Tibial nerve (tissue), 4 donors: Measurements from ENCODE around the gene GPS1. TPM values are rescaled to one million over a fixed set of nuclear protein-coding genes. Genes with fewer than 3 reads are reported as not detected.

Source experiments
- DNase-seq, 2 donors: peaks; one replicate each; pipeline ENCODE4 v3.0.0-alpha.2; 2019; ENCODE audit warnings: low spot score in 2 of 2
- H3K27ac ChIP-seq, 4 donors: fragments of 200-600 bp; sonication (generic) in 3 of 4; one replicate each; pipeline ENCODE4 v1.5.1; 2017 to 2019; ENCODE audit warnings: mild to moderate bottlenecking in 1 of 4
- H3K27me3 ChIP-seq, 2 donors: fragments of 200-600 bp; sonication (generic) in 1 of 2; one replicate each; pipeline versions ENCODE4 v1.5.1 to v1.6.0; 2017 to 2019
- H3K36me3 ChIP-seq, 3 donors: fragments of 200-600 bp; sonication (generic); one replicate each; pipeline ENCODE4 v1.5.1; 2018 to 2019
- H3K4me1 ChIP-seq, 4 donors: fragments of 200-600 bp; sonication (generic) in 3 of 4; one replicate each; pipeline ENCODE4 v1.5.1; 2017 to 2019
- H3K4me3 ChIP-seq, 4 donors: fragments of 200-600 bp; sonication (generic) in 3 of 4; one replicate each; pipeline ENCODE4 v1.5.1; 2017 to 2019; ENCODE audit warnings: mild to moderate bottlenecking in 1 of 4, moderate library complexity in 1 of 4
- H3K9me3 ChIP-seq, 4 donors: fragments of 200-600 bp; sonication (generic) in 3 of 4; one replicate each; pipeline ENCODE4 v1.5.1; 2017 to 2019
- CTCF ChIP-seq, 5 experiments: fragments of 200-600 bp in 3 of 5; fragments of 450-650 bp in 2 of 5; sonication (generic) in 3 of 5; IDR thresholded peaks; one replicate each; pipeline ENCODE4 v1.5.1; 2016 to 2019; ENCODE audit warnings: antibody characterized with exemption in 5 of 5, mild to moderate bottlenecking in 3 of 5, moderate library complexity in 2 of 5
- EP300 ChIP-seq, 2 donors: sonication (generic); formaldehyde crosslinking; IDR thresholded peaks; one replicate each; pipeline ENCODE4 v1.6.1; 2017; ENCODE audit warnings: antibody characterized with exemption in 2 of 2, mild to moderate bottlenecking in 1 of 2
- POLR2A ChIP-seq, 2 donors: fragments of 450-650 bp; IDR thresholded peaks; one replicate each; pipeline ENCODE4 v1.6.1; 2017; ENCODE audit warnings: antibody characterized with exemption in 2 of 2, mild to moderate bottlenecking in 2 of 2, moderate library complexity in 2 of 2
- WGBS, 2 donors: methylation state at CpG; one replicate each; pipeline ENCODE4 v1.1.5; 2018; 5-methylcytosine and 5-hydroxymethylcytosine counted together
- total RNA-seq, 4 donors: library from RNA; depleted of rRNA; stranded (reverse); fragments of >200 nt; gene quantifications; one replicate each; pipeline ENCODE4 v1.1.0, GENCODE V29; 2016

Gene GPS1
- total RNA-seq, 4 donors from 2014 or later = 74.9 to 134 (median 92.9) TPM

- TF ChIP-seq EP300 (IDR thresholded peaks at IDR 0.05) (no peak), POLR2A (IDR thresholded peaks at IDR 0.05) (no peak), CTCF (IDR thresholded peaks at IDR 0.05) (no peak)
- Histone ChIP-seq H3K9me3 (no peaks in the 10 kb centered on the region), H3K27me3 (no peaks in the 10 kb centered on the region), H3K4me3 (no peak overlapping the region), H3K4me1 (peaks cover 0 to 18% (median 3%) of the 10 kb centered on the region in 4 donors), H3K27ac (no peak overlapping the region), H3K36me3 (peaks cover 0 to 100% (median 42%) of the 10 kb centered on the region in 3 donors)
- no peak for DNase-seq
- 79 to 88% methylated on average over 14 to 16 of the region's 17 CpGs for whole genome bisulfite sequencing, 2 donors
These were observed 6.6 kb downstream of the GPS1 start for GRCh38 chr17:82058230-82058854.

- H3K4me3 ChIP-seq = no peak overlapping the region
- H3K36me3 ChIP-seq = peaks cover 0 to 100% (median 42%) of the 10 kb centered on the region in 3 donors
- DNase-seq = no peak
- H3K4me1 ChIP-seq = peaks cover 0 to 18% (median under 1%) of the 10 kb centered on the region in 4 donors
- no peak for TF ChIP-seq EP300 (IDR thresholded peaks at IDR 0.05)
- no peak for TF ChIP-seq CTCF (IDR thresholded peaks at IDR 0.05)
- TF ChIP-seq POLR2A (IDR thresholded peaks at IDR 0.05) = no peak
- H3K9me3 ChIP-seq = no peaks in the 10 kb centered on the region
- H3K27ac ChIP-seq = no peak overlapping the region
- no peaks in the 10 kb centered on the region for H3K27me3 ChIP-seq
- WGBS, 2 donors = 59 to 70% methylated on average over 7 to 10 of the region's 10 CpGs
These were observed 7.2 kb downstream of the GPS1 start for GRCh38 chr17:82058855-82059249.

- TF ChIP-seq EP300 (IDR thresholded peaks at IDR 0.05) (no peak), POLR2A (IDR thresholded peaks at IDR 0.05) (no peak), CTCF (IDR thresholded peaks at IDR 0.05) (no peak)
- Histone ChIP-seq H3K27me3 (no peaks in the 10 kb centered on the region), H3K27ac (no peak overlapping the region), H3K4me3 (no peak overlapping the region), H3K36me3 (peaks cover 0 to 98% (median 40%) of the 10 kb centered on the region in 3 donors), H3K9me3 (no peaks in the 10 kb centered on the region), H3K4me1 (peaks cover 0 to 18% (median 5%) of the 10 kb centered on the region in 4 donors)
- DNase-seq = no peak
- 70 to 77% methylated on average over 11 to 12 of the region's 19 CpGs for WGBS, 2 donors
These were observed 7.7 kb downstream of the GPS1 start for GRCh38 chr17:82059272-82060000.

- WGBS, 2 donors = 76% methylated on average over 15 to 16 of the region's 16 CpGs
- TF ChIP-seq EP300 (IDR thresholded peaks at IDR 0.05) (no peak), POLR2A (IDR thresholded peaks at IDR 0.05) (no peak), CTCF (IDR thresholded peaks at IDR 0.05) (no peak)
- DNase-seq = no peak
- H3K27me3 ChIP-seq = no peaks in the 10 kb centered on the region
- H3K36me3 ChIP-seq = peaks cover 0 to 93% (median 35%) of the 10 kb centered on the region in 3 donors
- H3K4me1 ChIP-seq = peaks cover 0 to 24% (median 10%) of the 10 kb centered on the region in 4 donors
- no peaks in the 10 kb centered on the region for H3K9me3 ChIP-seq
- no peak overlapping the region for H3K27ac ChIP-seq
- H3K4me3 ChIP-seq = no peak overlapping the region
These were observed 8.3 kb downstream of the GPS1 start for GRCh38 chr17:82060001-82060380.

- H3K4me1 ChIP-seq = peaks cover 0 to 21% (median 11%) of the 10 kb centered on the region in 4 donors
- no peak overlapping the region for H3K27ac ChIP-seq
- H3K27me3 ChIP-seq = no peaks in the 10 kb centered on the region
- H3K36me3 ChIP-seq = peaks cover 0 to 86% (median 29%) of the 10 kb centered on the region in 3 donors
- no peaks in the 10 kb centered on the region for H3K9me3 ChIP-seq
- TF ChIP-seq CTCF (IDR thresholded peaks at IDR 0.05) = no peak
- TF ChIP-seq EP300 (IDR thresholded peaks at IDR 0.05) = no peak
- TF ChIP-seq POLR2A (IDR thresholded peaks at IDR 0.05) = no peak
- no peak for DNase-seq
- no peak overlapping the region for H3K4me3 ChIP-seq
- 89 to 95% methylated on average over 6 to 13 of the region's 14 CpGs for WGBS, 2 donors
These were observed 8.9 kb downstream of the GPS1 start for GRCh38 chr17:82060614-82061013.
